22Rv1 (cell line): Measurements from ENCODE around the gene DOCK11.

ENCODE experiments used
- H3K27ac ChIP-seq: fragments of 450-650 bp; 2 replicates; pipeline ENCODE4 v1.5.1; 2017
- ZFX ChIP-seq: fragments of 450-650 bp; IDR thresholded peaks from 2 replicates; pipeline ENCODE4 v1.6.1; 2017; ENCODE audit warnings: antibody characterized with exemption, borderline replicate concordance
- TF ChIP-seq, protein P1 (sequence below): fragments of 450-650 bp; IDR thresholded peaks from 2 replicates; pipeline ENCODE4 v1.5.1; 2017; ENCODE audit warnings: mild to moderate bottlenecking

The DOCK11 gene

DNA sequence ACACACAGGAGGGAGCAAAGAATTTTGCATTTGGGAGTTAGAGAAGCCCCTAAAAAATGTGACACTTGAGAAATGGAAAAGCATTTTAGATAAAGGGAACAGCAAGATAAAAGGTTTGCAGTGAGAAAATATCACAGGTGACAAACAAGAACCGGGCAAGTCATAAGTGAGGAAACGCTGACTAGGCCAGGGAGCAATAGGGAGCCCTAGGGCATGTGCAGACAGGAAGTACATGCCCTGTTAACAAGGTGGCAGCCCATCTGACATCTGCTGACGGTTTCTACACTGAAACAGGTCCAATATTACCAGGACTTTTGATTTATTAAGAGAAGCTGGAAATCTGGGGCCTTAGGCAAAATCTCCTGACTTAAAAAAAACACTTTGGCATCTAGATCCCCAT, 227.8 kb downstream of the DOCK11 start:
- H3K27ac ChIP-seq, result no peak overlapping the region
- TF ChIP-seq ZFX, result no peak
- TF ChIP-seq, protein P1, sequence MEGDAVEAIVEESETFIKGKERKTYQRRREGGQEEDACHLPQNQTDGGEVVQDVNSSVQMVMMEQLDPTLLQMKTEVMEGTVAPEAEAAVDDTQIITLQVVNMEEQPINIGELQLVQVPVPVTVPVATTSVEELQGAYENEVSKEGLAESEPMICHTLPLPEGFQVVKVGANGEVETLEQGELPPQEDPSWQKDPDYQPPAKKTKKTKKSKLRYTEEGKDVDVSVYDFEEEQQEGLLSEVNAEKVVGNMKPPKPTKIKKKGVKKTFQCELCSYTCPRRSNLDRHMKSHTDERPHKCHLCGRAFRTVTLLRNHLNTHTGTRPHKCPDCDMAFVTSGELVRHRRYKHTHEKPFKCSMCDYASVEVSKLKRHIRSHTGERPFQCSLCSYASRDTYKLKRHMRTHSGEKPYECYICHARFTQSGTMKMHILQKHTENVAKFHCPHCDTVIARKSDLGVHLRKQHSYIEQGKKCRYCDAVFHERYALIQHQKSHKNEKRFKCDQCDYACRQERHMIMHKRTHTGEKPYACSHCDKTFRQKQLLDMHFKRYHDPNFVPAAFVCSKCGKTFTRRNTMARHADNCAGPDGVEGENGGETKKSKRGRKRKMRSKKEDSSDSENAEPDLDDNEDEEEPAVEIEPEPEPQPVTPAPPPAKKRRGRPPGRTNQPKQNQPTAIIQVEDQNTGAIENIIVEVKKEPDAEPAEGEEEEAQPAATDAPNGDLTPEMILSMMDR, result no peak

- H3K27ac ChIP-seq, result no peak overlapping the region
- TF ChIP-seq, protein P1, result no peak
- no peak for TF ChIP-seq ZFX
Measured at GRCh38 chrX:118724365-118724764, 228.8 kb downstream of the DOCK11 start.

- TF ChIP-seq, protein P1, result no peak
- TF ChIP-seq ZFX, result no peak
- no peak overlapping the region for H3K27ac ChIP-seq
Measured at GRCh38 chrX:118724775-118725174, 229.2 kb downstream of the DOCK11 start.

DNA sequence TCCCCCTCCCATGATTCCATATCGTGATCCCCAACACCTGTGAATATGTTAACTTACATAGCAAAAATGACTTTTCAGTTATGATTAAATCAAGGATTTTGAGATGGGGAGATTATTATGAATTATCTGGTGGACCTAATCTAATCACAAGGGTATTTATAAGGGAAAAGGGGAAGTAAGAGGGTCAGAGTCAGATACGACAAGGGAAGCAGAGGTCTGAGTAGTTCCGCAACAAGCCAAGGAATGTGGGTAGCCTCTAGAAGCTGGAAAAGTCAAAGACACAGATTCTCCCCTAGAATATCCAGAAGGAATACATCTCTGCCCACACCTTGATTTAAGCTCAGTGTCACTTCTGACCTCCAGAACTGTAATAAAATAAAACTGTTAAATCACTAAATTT, 230.8 kb downstream of the DOCK11 start:
- TF ChIP-seq ZFX, result no peak
- TF ChIP-seq, protein P1, result no peak
- H3K27ac ChIP-seq, result peak overlapping the region; percentile 77

DNA sequence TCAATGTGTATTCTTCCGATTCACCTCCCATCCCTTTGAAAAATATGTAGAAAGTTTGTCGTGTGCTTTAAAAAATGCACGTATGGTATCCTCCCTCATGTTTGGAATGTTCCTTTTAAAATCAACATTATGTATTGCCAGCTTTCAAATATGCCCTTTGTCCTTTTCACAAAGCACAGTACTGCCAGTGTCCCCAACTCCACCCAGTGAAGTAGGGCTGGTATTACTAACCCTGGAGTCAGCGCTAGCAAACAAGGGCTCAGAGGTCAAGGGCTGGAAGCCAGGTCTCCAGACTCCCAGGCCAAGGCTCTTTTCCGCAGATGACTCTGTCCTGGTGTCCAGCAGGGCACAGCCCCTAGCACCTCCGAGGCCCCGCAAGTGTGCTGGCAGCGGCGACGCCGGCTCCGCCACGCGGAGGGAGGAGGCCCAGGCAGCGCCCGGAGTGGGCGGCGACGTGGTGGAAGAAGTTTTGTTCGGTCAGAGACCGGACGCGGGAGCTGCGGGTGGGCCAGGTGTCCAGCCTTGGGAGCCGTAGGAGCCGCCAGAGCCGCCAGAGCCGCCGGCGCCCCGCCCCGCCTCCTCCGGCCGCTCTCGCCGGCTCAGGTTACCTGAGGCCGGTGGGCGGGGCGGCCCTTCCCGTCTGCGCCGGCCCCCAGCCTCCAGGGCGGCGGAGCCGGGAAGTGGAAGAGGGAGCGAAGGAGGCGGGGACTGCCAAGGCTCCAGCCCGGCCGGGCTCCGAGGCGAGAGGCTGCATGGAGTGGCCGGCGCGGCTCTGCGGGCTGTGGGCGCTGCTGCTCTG, 231.5 kb downstream of the DOCK11 start, which contains the start of gene IL13RA1:
IL13RA1 (plus strand) TSS at position 720 of the 799 bp plus-strand sequence; CDS start at position 753, 33 bp downstream.
- peak within 1 kb of the TSS; percentile 77 for H3K27ac ChIP-seq
- no peak for TF ChIP-seq ZFX
- TF ChIP-seq, protein P1, result no peak

DNA sequence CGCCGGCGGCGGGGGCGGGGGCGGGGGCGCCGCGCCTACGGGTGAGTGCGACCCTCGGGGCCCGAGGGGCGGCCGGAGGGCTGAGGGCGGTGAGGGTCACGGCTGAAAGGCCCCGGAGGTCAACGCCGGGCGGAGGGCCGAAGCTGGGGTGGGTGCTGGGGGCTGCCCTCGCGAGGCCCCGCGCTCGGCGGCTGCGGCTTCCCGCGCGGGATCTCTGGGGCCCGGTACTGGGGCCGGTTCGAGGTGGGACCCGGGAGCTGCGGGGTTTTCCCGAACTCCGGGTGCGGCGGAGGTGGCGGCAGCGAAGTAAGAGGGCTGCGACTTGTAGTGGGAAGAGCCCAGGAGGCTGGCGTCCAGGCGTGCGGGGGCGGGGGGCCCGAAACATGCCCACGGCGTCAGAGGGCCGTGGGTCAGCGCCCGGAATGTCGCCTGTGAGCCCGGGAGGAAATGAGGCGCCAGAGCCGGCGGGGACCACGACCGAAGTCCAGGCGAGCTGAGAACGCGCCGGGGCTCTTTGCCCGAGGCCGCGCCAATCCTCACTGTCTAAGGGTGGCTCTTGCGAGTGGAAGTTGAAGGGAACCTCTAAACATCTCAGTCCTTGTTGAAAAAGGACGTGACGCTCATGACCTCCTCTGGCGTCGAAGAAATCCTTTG, 232.2 kb downstream of the DOCK11 start:
- TF ChIP-seq, protein P1, result no peak
- no peak for TF ChIP-seq ZFX
- H3K27ac ChIP-seq, result peak overlapping the region; percentile 77
